Measurements from ENCODE around the gene NCEH1.

The NCEH1 gene

DNA sequence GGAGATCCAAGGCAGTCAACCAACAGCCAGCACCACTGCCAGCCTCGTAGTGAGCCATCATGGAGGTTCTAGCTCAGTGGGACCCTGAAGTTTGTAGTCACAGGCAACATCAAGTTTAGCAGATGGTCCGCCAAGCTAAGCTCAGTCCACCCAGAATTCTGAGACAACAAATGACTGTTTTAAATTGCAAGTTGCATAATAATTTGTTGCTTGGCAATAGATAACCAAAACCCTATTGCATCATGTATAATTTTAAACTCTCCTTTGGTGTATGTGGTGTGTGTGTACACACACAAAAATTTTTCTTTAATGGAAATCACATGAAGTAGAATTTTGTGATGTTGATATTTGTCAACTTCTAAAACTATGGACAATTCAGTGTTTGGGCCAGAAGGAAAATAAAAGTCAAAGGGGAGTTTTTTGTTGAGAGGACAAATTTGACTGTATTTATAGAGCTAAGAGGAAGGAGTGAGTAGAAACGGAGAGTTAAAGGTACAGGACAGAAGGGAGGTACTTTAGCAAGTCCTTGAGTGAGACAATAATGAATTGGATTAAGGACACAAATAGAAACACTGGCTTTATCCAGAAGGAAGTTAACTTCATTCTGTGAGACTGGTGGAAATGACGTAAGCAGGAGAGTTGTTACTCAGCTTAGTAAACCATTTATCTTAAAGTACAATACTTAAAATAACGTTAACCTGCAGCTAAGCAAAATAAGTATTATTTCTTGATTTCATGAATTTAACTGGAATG, 83.6 kb downstream of the NCEH1 start:
- no peaks in the 10 kb centered on the region for H3K79me2 ChIP-seq (ENCODE audit: control insufficient read depth, insufficient read depth, low read length, unreplicated experiment)
- H3K36me3 ChIP-seq (ENCODE audit: insufficient read depth, low read length): no peaks in the 10 kb centered on the region; the same call in 1 of the 2 replicates
- no peak overlapping the region for H3K4me3 ChIP-seq (ENCODE audit: low read depth, low read length)
- H3K4me1 ChIP-seq (ENCODE audit: control insufficient read depth, insufficient read depth, low read length, unreplicated experiment): peaks cover 61% of the 10 kb centered on the region
- no peaks in the 10 kb centered on the region for H3K27me3 ChIP-seq (ENCODE audit: insufficient read depth, low read length)
- peak overlapping the region; percentile 79 for H3K27ac ChIP-seq (ENCODE audit: low read depth, low read length)
- H2AFZ ChIP-seq (ENCODE audit: low read length, unreplicated experiment): no peak overlapping the region

GRCh38 chr3:172626021-172626640, 84.7 kb downstream of the NCEH1 start:
- Histone ChIP-seq H3K27ac (ENCODE audit: low read depth, low read length) (peak overlapping the region; percentile 79), H3K27me3 (ENCODE audit: insufficient read depth, low read length) (no peaks in the 10 kb centered on the region), H3K79me2 (ENCODE audit: control insufficient read depth, insufficient read depth, low read length, unreplicated experiment) (no peaks in the 10 kb centered on the region), H2AFZ (ENCODE audit: low read length, unreplicated experiment) (no peak overlapping the region), H3K4me1 (ENCODE audit: control insufficient read depth, insufficient read depth, low read length, unreplicated experiment) (peaks cover 68% of the 10 kb centered on the region), H3K4me3 (ENCODE audit: low read depth, low read length) (peak overlapping the region; percentile 7; the same call in 1 of the 2 replicates), H3K36me3 (ENCODE audit: insufficient read depth, low read length) (no peaks in the 10 kb centered on the region; the same call in 1 of the 2 replicates)

- Histone ChIP-seq H3K79me2 (ENCODE audit: control insufficient read depth, insufficient read depth, low read length, unreplicated experiment) (no peaks in the 10 kb centered on the region), H3K36me3 (ENCODE audit: insufficient read depth, low read length) (no peaks in the 10 kb centered on the region; the same call in 1 of the 2 replicates), H2AFZ (ENCODE audit: low read length, unreplicated experiment) (peak overlapping the region; percentile 28), H3K4me3 (ENCODE audit: low read depth, low read length) (peak overlapping the region; percentile 7; the same call in 1 of the 2 replicates), H3K4me1 (ENCODE audit: control insufficient read depth, insufficient read depth, low read length, unreplicated experiment) (peaks cover 66% of the 10 kb centered on the region), H3K27me3 (ENCODE audit: insufficient read depth, low read length) (no peaks in the 10 kb centered on the region), H3K27ac (ENCODE audit: low read depth, low read length) (peak overlapping the region; percentile 79)
Measured at GRCh38 chr3:172625404-172625803, 85.5 kb downstream of the NCEH1 start.

DNA sequence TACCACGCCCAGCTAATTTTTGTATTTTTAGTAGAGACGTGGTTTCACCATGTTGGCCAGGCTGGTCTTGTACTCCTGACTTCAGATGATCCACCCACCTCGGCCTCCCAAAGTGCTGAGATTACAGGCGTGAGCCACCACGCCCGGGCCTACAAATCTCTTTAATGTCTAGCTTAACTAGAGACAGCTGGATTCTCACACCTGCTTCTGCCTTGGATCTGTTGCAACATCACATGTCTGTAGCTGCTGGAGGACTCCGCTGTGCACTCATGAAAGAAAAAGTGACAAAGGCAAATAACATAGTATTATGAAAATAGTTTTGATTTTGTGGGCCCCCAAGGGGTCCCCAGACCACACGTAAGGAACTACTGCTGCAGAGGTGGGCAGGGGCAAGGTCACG, 85.9 kb downstream of the NCEH1 start:
- no peak overlapping the region for H3K4me3 ChIP-seq (ENCODE audit: low read depth, low read length)
- H3K27me3 ChIP-seq (ENCODE audit: insufficient read depth, low read length): no peaks in the 10 kb centered on the region
- H3K79me2 ChIP-seq (ENCODE audit: control insufficient read depth, insufficient read depth, low read length, unreplicated experiment): no peaks in the 10 kb centered on the region
- peak overlapping the region; percentile 79 for H3K27ac ChIP-seq (ENCODE audit: low read depth, low read length)
- peaks cover 62% of the 10 kb centered on the region for H3K4me1 ChIP-seq (ENCODE audit: control insufficient read depth, insufficient read depth, low read length, unreplicated experiment)
- no peak overlapping the region for H2AFZ ChIP-seq (ENCODE audit: low read length, unreplicated experiment)
- H3K36me3 ChIP-seq (ENCODE audit: insufficient read depth, low read length): no peaks in the 10 kb centered on the region; the same call in 1 of the 2 replicates

- H3K27ac ChIP-seq (ENCODE audit: low read depth, low read length): peak overlapping the region; percentile 33
- H3K27me3 ChIP-seq (ENCODE audit: insufficient read depth, low read length): no peaks in the 10 kb centered on the region
- no peaks in the 10 kb centered on the region for H3K36me3 ChIP-seq (ENCODE audit: insufficient read depth, low read length)
- no peak overlapping the region for H2AFZ ChIP-seq (ENCODE audit: low read length, unreplicated experiment)
- no peaks in the 10 kb centered on the region for H3K79me2 ChIP-seq (ENCODE audit: control insufficient read depth, insufficient read depth, low read length, unreplicated experiment)
- H3K4me1 ChIP-seq (ENCODE audit: control insufficient read depth, insufficient read depth, low read length, unreplicated experiment): peaks cover 45% of the 10 kb centered on the region
- peak overlapping the region; percentile 50 for H3K4me3 ChIP-seq (ENCODE audit: low read depth, low read length)
Measured at GRCh38 chr3:172622916-172623700, 87.8 kb downstream of the NCEH1 start.

GRCh38 chr3:172622156-172622555, 88.7 kb downstream of the NCEH1 start:
- Histone ChIP-seq H3K36me3 (ENCODE audit: insufficient read depth, low read length) (no peaks in the 10 kb centered on the region), H2AFZ (ENCODE audit: low read length, unreplicated experiment) (no peak overlapping the region), H3K27ac (ENCODE audit: low read depth, low read length) (no peak overlapping the region), H3K79me2 (ENCODE audit: control insufficient read depth, insufficient read depth, low read length, unreplicated experiment) (no peaks in the 10 kb centered on the region), H3K27me3 (ENCODE audit: insufficient read depth, low read length) (no peaks in the 10 kb centered on the region), H3K4me1 (ENCODE audit: control insufficient read depth, insufficient read depth, low read length, unreplicated experiment) (peaks cover 40% of the 10 kb centered on the region), H3K4me3 (ENCODE audit: low read depth, low read length) (no peak overlapping the region)

DNA sequence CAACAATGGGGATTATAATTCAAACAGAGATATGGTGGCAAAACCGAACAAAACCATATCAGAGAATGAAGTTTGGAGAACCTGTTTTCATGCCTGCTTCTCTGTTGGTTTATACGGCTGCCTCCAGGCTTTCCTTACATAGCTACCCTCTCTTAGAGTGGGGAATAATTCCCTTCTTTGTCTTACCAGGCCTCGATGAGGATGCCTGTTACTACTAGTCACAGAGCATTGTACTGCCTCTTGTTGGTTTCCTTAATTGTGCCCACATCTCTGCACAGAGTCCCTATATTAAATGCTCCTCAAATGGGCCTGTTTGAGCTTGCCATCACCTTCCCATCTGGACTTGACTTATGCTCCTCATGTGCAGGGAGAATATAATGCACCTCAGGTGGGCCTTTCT, 92.9 kb downstream of the NCEH1 start:
- Histone ChIP-seq H3K27me3 (ENCODE audit: insufficient read depth, low read length) (no peaks in the 10 kb centered on the region), H3K4me3 (ENCODE audit: low read depth, low read length) (no peak overlapping the region), H3K79me2 (ENCODE audit: control insufficient read depth, insufficient read depth, low read length, unreplicated experiment) (no peaks in the 10 kb centered on the region), H3K4me1 (ENCODE audit: control insufficient read depth, insufficient read depth, low read length, unreplicated experiment) (peaks cover 20% of the 10 kb centered on the region), H3K36me3 (ENCODE audit: insufficient read depth, low read length) (no peaks in the 10 kb centered on the region), H3K27ac (ENCODE audit: low read depth, low read length) (no peak overlapping the region), H2AFZ (ENCODE audit: low read length, unreplicated experiment) (no peak overlapping the region)

GRCh38 chr3:172617013-172617706, 93.7 kb downstream of the NCEH1 start:
- no peaks in the 10 kb centered on the region for H3K27me3 ChIP-seq (ENCODE audit: insufficient read depth, low read length)
- no peak overlapping the region for H3K27ac ChIP-seq (ENCODE audit: low read depth, low read length)
- H3K79me2 ChIP-seq (ENCODE audit: control insufficient read depth, insufficient read depth, low read length, unreplicated experiment): no peaks in the 10 kb centered on the region
- H3K4me3 ChIP-seq (ENCODE audit: low read depth, low read length): no peak overlapping the region
- no peak overlapping the region for H2AFZ ChIP-seq (ENCODE audit: low read length, unreplicated experiment)
- no peaks in the 10 kb centered on the region for H3K36me3 ChIP-seq (ENCODE audit: insufficient read depth, low read length)
- H3K4me1 ChIP-seq (ENCODE audit: control insufficient read depth, insufficient read depth, low read length, unreplicated experiment): peaks cover 12% of the 10 kb centered on the region

DNA sequence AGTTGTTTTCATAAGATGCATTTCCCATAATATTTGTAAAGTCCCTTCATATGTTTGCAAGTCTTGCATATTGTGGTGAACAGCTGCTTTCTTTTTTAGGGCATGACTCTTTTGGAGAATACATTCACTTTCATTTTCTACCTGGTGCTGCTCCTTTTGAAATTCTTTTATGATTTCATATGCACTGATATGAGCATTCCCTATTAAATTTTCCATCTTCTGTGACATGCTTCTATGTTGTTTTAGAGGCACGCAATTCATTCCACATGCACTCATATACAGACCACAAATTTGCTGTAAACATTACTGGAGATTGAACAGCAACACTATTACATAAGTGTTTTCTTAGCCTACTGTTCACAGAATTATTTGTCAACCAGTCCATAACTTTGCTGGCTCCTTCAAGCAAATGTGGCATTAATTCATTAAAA, 94.8 kb downstream of the NCEH1 start:
- no peak overlapping the region for H3K27ac ChIP-seq (ENCODE audit: low read depth, low read length)
- no peaks in the 10 kb centered on the region for H3K36me3 ChIP-seq (ENCODE audit: insufficient read depth, low read length)
- peaks cover 6% of the 10 kb centered on the region for H3K4me1 ChIP-seq (ENCODE audit: control insufficient read depth, insufficient read depth, low read length, unreplicated experiment)
- H3K4me3 ChIP-seq (ENCODE audit: low read depth, low read length): peak overlapping the region; percentile 21; the same call in 1 of the 2 replicates
- H3K79me2 ChIP-seq (ENCODE audit: control insufficient read depth, insufficient read depth, low read length, unreplicated experiment): no peaks in the 10 kb centered on the region
- H3K27me3 ChIP-seq (ENCODE audit: insufficient read depth, low read length): no peaks in the 10 kb centered on the region
- H2AFZ ChIP-seq (ENCODE audit: low read length, unreplicated experiment): peak overlapping the region; percentile 4

DNA sequence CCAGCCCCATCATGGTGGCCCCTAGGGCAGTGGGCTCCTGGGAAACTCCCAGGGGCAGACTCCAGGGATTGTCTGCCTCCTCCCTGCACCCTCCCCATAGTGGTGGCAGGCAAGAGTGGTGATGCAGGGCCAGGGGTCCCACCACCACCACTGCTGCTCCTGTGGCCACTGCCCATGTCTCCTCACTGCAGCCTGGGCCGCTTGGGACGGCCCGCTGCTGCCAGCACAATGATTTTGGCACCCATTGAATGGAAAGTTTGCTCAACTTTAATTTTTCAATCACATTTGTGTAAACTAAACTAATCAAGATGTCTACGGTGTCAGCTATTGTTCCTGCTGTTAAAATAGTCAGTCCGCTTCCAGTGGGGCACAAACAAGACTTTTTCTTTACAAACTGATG, 95.6 kb downstream of the NCEH1 start:
- Histone ChIP-seq H3K27ac (ENCODE audit: low read depth, low read length) (no peak overlapping the region), H3K36me3 (ENCODE audit: insufficient read depth, low read length) (no peaks in the 10 kb centered on the region), H3K27me3 (ENCODE audit: insufficient read depth, low read length) (no peaks in the 10 kb centered on the region), H2AFZ (ENCODE audit: low read length, unreplicated experiment) (no peak overlapping the region), H3K4me1 (ENCODE audit: control insufficient read depth, insufficient read depth, low read length, unreplicated experiment) (peaks cover 6% of the 10 kb centered on the region), H3K4me3 (ENCODE audit: low read depth, low read length) (no peak overlapping the region), H3K79me2 (ENCODE audit: control insufficient read depth, insufficient read depth, low read length, unreplicated experiment) (no peaks in the 10 kb centered on the region)
